Mucosa of stomach (tissue), 1 donor: Measurements from ENCODE around the gene GPR183.

ENCODE experiments used
- H3K27me3 ChIP-seq: one replicate; pipeline ENCODE4 v1.7.0; 2013; ENCODE audit warnings: mild to moderate bottlenecking, low read length; ENCODE audit not compliant: control insufficient read depth, insufficient read depth
- H3K36me3 ChIP-seq: one replicate; pipeline ENCODE4 v1.7.0; 2013; ENCODE audit warnings: low read length; ENCODE audit not compliant: control insufficient read depth, insufficient read depth
- H3K4me1 ChIP-seq: one replicate; pipeline ENCODE4 v1.7.0; 2013; ENCODE audit warnings: mild to moderate bottlenecking, low read length; ENCODE audit not compliant: control insufficient read depth, insufficient read depth
- H3K4me3 ChIP-seq: one replicate; pipeline ENCODE4 v1.7.0; 2013; ENCODE audit warnings: low read length
- H3K9ac ChIP-seq: one replicate; pipeline ENCODE4 v1.7.0; 2013; ENCODE audit warnings: mild to moderate bottlenecking, low read length, moderate library complexity
- H3K9me3 ChIP-seq: one replicate; pipeline ENCODE4 v1.7.0; 2013; ENCODE audit warnings: mild to moderate bottlenecking, low read length, moderate library complexity; ENCODE audit not compliant: control insufficient read depth
- donor health status: Pancreatic carcinoma.

Gene GPR183

DNA sequence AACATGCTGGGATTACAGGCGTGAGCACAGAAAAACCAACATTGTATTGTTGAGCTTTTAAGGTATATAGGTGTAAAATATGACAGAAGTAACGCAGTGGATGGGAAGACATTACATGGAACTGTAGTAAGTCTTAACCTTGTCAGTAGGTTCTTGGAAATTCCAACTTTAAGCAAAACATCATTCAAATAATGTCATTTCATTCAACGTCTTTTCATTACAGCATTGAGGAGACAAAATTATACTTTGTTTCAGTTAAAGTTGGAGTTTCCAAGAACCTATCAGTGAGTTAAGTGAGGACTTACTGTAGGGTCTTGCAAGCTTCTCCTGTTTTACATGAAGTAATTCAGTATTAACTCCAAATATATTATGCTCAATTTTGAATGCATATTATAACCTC lies 27.0 kb upstream of the GPR183 start:
- Histone ChIP-seq H3K9me3 (no peaks in the 10 kb centered on the region), H3K4me1 (no peaks in the 10 kb centered on the region), H3K4me3 (no peak overlapping the region), H3K36me3 (no peaks in the 10 kb centered on the region), H3K9ac (no peak overlapping the region), H3K27me3 (no peaks in the 10 kb centered on the region)

DNA sequence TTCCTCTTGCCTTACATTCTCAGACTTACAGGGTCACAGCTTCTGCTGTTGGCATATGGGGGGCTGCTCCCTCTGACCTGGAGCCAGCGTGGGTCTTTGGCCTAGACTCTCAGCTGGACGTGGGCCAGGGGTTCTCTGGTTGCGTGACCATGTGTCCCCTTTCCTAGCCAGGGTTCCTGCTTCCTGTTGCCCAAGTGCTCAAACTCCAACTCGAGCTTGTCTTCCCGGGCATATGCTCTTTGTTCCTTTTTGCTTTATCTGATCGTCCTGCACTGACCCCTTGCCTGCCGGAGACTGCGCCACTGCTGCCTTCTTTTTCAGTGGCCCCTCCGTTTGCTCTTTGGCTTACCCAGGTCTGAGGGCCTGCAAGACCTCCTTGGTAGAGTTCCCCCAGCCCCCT lies 25.3 kb upstream of the GPR183 start:
- H3K36me3 ChIP-seq, result no peaks in the 10 kb centered on the region
- no peak overlapping the region for H3K4me3 ChIP-seq
- no peaks in the 10 kb centered on the region for H3K4me1 ChIP-seq
- H3K9ac ChIP-seq, result no peak overlapping the region
- H3K27me3 ChIP-seq, result no peaks in the 10 kb centered on the region
- no peaks in the 10 kb centered on the region for H3K9me3 ChIP-seq

DNA sequence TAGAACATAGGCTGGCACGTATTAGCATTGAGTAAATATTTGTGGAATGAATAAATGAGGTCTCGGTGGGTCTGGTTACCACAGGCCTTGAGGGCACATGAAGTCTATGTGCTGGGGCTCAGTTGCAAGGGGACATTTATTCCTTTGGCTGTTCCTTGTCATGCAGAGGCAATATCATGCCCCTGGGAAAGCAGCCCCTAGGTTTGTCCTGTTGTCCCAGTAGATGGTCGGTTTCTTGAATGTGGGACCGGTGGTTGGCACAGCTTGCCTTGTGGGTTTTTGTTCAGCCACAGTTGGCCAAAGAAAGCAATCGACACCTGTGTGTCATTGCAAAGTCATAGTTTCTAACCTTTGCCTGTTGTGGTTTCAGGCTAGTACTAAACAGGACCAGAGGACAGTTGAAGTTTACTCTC lies 24.7 kb upstream of the GPR183 start:
- Histone ChIP-seq H3K9ac (no peak overlapping the region), H3K4me1 (no peaks in the 10 kb centered on the region), H3K27me3 (no peaks in the 10 kb centered on the region), H3K36me3 (no peaks in the 10 kb centered on the region), H3K9me3 (no peaks in the 10 kb centered on the region), H3K4me3 (no peak overlapping the region)

DNA sequence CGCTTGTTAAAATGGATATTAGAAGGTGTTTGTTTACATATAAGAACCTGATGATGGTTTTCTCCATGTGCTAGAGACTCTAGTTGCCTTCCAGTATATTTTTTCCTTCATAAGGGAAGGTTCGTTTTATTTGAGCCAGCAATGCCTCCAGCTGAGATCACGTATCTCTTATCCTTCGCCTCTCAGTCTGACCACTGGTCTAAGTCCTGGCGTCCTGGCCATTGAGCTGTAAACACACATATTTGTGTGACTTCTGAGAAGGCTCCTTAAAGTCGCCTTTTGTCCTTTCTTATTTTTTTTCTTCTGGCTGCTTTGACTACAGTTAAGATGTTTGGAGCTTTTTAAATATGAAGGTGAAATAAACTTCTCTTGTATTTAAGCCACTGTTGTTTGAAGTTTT lies 23.7 kb upstream of the GPR183 start:
- Histone ChIP-seq H3K27me3 (no peaks in the 10 kb centered on the region), H3K4me3 (no peak overlapping the region), H3K4me1 (no peaks in the 10 kb centered on the region), H3K36me3 (no peaks in the 10 kb centered on the region), H3K9ac (no peak overlapping the region), H3K9me3 (no peaks in the 10 kb centered on the region)

DNA sequence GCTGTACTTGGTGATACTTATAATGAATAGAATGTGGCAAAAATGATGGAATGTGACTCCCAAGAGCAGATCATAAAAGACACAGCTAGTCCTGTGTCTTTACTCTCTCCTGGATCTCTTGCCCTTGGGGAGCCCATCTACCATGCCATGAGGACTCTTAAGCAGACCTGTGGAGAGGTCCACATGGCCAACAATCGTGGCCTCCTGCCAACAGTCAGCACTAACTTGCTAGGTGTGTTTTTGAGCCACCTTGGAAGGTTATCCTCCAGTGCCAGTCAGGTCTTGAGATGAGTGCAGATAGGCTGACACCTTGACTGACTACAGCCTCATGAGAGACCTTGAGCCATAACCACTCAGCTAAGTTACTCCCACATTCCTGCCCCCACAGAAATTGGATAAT lies 22.3 kb upstream of the GPR183 start:
- Histone ChIP-seq H3K4me3 (no peak overlapping the region), H3K27me3 (no peaks in the 10 kb centered on the region), H3K36me3 (no peaks in the 10 kb centered on the region), H3K4me1 (no peaks in the 10 kb centered on the region), H3K9me3 (no peaks in the 10 kb centered on the region), H3K9ac (no peak overlapping the region)

DNA sequence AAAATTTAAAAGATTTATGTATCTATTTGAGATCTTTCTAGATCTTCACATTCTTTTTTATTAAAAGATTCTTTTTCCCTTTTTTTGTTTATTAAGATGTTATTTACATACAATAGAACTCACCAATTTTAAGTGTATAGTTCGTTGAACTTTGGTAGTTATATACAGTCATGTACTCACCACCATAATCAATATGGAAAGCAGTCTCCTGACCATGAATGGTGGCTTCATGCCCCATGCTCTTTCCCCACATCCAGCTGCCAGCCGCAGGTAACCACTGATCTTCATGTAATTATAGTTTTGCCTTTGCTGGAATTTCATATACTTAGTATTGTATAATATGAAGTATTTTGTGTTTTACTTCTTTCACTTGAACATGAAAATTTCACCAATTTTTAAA lies 20.6 kb upstream of the GPR183 start:
- H3K9ac ChIP-seq, result no peak overlapping the region
- H3K36me3 ChIP-seq, result no peaks in the 10 kb centered on the region
- H3K4me1 ChIP-seq, result no peaks in the 10 kb centered on the region
- no peaks in the 10 kb centered on the region for H3K9me3 ChIP-seq
- no peaks in the 10 kb centered on the region for H3K27me3 ChIP-seq
- H3K4me3 ChIP-seq, result no peak overlapping the region

DNA sequence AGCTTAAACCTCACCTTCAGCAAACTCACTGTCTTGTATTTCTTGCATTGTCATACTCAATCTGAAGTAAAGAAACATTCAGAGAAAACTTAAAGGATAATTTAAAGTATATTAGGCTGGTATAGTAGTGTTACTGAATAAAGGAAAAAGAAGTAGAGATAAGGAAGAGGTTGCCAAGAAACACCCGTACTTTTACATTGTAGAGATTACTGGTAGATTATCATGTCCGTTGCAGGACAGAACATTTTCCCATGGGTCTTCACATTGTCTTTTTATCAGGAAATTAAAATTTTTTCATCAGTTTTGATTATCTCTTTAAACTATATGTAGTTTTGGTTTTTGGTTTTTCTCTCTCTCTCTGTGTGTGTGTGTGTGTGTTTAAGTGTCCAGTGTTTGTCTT lies 19.9 kb upstream of the GPR183 start:
- H3K9me3 ChIP-seq, result no peaks in the 10 kb centered on the region
- no peak overlapping the region for H3K9ac ChIP-seq
- H3K27me3 ChIP-seq, result no peaks in the 10 kb centered on the region
- no peaks in the 10 kb centered on the region for H3K36me3 ChIP-seq
- no peak overlapping the region for H3K4me3 ChIP-seq
- H3K4me1 ChIP-seq, result no peaks in the 10 kb centered on the region

DNA sequence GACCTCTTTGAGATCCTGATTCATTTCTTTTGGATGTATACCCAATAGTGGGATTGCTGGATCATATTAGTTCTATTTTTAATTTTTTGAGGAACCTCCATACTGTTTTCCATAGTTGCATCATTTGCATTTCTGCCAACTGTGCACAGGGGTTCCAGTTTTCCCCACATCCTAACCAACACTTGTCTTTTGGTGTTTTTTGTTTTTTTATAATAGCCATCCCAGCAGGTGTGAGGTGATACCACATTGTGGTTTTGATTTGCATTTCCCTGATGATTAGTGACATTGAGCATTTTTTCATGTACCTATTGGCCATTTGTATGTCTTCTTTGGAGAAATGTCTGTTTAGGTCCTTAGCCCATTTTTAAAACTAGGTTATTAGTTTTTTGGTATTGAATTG lies 18.8 kb upstream of the GPR183 start:
- Histone ChIP-seq H3K27me3 (no peaks in the 10 kb centered on the region), H3K9me3 (no peaks in the 10 kb centered on the region), H3K4me3 (no peak overlapping the region), H3K9ac (no peak overlapping the region), H3K36me3 (no peaks in the 10 kb centered on the region), H3K4me1 (no peaks in the 10 kb centered on the region)

DNA sequence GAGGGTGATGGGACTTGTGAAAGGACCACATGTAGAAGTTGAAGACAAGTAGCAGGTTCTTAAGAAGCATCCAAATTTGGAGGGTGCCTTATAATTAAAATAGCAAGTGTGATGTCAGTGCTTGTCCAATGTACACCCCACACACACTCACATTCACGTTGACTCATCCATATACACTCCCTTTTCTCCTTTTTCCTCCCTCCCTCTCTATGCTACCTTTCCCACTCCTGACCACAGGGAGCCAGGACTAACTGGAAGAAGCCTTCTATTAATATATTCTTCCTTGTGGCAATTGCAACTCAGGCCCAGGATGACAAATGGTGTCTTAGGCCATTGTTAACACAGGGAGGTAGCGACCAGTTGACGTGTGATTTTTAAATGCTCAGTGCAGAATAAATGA lies 16.3 kb upstream of the GPR183 start:
- Histone ChIP-seq H3K9me3 (no peaks in the 10 kb centered on the region), H3K4me1 (no peaks in the 10 kb centered on the region), H3K4me3 (no peak overlapping the region), H3K9ac (no peak overlapping the region), H3K27me3 (no peaks in the 10 kb centered on the region), H3K36me3 (no peaks in the 10 kb centered on the region)

DNA sequence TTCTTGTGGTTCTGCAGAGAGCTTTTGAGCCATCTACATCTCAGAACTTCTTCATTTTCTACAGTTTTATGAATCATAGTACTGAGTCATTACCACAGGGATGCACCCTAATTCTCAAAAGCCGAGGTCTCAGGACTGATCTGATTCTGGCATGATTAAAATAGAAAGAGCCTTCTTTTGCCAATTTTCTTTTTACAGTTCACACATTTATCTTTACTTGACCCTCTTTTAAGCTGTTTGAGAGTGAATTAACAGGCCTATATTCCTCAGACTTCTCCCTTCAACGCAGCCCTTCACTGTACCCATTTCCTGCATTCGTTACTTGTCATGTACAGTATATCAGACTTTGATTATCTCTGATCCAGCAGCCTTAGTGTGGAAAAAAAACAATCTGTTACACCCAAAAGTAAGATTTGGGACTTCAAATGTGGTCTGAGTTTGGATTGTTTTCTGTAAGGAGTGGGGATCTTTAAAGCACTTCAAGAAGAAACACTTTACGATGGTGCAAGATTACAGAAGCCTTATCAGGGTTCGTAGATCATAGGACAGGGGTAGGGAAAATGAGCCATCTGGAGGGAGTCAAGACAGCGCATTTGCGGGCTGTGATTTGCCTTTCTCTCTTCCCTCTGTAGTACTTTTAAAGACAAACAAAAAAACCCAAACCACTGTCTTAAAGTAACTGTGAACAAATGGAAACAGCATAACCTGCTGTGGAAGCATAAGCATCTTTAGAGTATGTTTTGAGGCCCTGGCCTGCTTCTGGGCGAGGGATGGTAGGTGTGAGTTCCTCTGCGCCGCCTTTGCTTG lies 15.3 kb upstream of the GPR183 start:
- Histone ChIP-seq H3K4me3 (no peak overlapping the region), H3K9ac (no peak overlapping the region), H3K9me3 (no peaks in the 10 kb centered on the region), H3K4me1 (no peaks in the 10 kb centered on the region), H3K27me3 (no peaks in the 10 kb centered on the region), H3K36me3 (no peaks in the 10 kb centered on the region)

DNA sequence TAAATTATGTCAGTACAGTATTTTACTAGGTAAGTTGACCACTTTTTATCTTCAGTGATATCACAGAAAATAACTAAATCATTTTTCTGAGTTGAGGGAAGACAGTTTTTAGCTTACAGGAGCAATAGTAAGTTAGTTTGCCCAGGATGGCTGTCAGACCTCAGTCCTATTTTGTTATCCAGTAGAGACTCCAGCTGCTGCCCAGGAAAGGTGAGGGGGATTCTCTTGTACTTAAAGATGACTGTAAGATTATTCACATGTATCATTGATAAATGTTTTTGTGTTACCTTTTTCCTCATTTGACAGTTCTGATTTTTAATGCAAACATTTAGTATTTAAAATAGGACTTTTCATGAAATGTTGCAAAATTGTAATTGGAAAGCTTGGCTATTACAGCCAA lies 14.5 kb upstream of the GPR183 start:
- no peak overlapping the region for H3K9ac ChIP-seq
- H3K9me3 ChIP-seq, result no peaks in the 10 kb centered on the region
- no peaks in the 10 kb centered on the region for H3K36me3 ChIP-seq
- H3K4me1 ChIP-seq, result no peaks in the 10 kb centered on the region
- no peaks in the 10 kb centered on the region for H3K27me3 ChIP-seq
- H3K4me3 ChIP-seq, result no peak overlapping the region

DNA sequence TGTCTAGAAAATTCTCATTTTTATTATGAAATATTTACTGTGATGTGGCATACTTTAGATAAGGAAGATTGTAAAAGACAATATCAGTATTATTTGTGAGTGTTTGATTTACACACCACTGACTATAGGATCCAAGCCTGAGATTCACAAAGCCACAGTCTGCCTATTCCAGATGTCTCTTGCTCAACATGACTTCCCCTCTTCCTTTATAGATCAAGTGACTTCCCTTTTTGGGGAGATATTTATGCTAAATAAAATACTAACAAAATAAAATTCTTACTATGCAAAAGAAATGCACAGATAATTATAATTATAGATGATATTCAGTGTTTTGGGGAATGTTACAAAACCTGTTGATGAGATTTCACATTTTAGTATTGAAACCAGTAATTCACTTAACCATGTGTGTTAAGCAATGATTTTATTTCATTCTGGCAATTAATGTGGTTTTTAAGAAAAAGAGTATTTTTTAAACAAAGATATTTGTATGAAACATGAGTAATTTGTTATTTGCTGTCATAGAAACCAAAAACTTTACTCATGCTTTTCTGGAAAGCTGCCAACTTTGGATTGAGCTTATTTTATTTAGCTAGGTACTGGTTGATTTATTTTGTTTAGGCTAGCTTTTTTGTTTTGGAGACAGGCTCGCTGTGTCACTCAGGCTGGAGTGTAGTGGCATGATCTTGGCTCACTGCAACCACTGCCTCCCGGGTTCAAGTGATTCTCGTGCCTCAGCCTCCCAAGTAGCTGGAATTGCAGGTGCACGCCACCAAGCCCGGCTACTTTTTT lies 13.7 kb upstream of the GPR183 start:
- Histone ChIP-seq H3K36me3 (no peaks in the 10 kb centered on the region), H3K9ac (no peak overlapping the region), H3K4me1 (no peaks in the 10 kb centered on the region), H3K4me3 (no peak overlapping the region), H3K27me3 (no peaks in the 10 kb centered on the region), H3K9me3 (no peaks in the 10 kb centered on the region)
